ENCODE measurements around the gene SIAH1.

Gene SIAH1

GRCh38 chr16:48392407-48392806 lies 7.2 kb upstream of the SIAH1 start:
- peak; percentile 21 for DNase-seq (ENCODE audit: low spot score)
- Histone ChIP-seq H3K27ac (no peak overlapping the region), H3K4me3 (no peak overlapping the region)
- TF ChIP-seq CTCF (IDR thresholded peaks at IDR 0.05): no peak

- Histone ChIP-seq H3K27ac (peak overlapping the region; percentile 98 to 100), H3K4me3 (peak overlapping the region; percentile 94)
- no peak for TF ChIP-seq CTCF (IDR thresholded peaks at IDR 0.05)
- DNase-seq (ENCODE audit: low spot score): peak; percentile 91
These were observed 1.5 kb upstream of the SIAH1 start for GRCh38 chr16:48386559-48387312.

- no peak for TF ChIP-seq CTCF (IDR thresholded peaks at IDR 0.05)
- Histone ChIP-seq H3K27ac (peak overlapping the region; percentile 98 to 100), H3K4me3 (peak overlapping the region; percentile 94)
- no peak for DNase-seq (ENCODE audit: low spot score)
These were observed 527 bp downstream of the SIAH1 start for GRCh38 chr16:48384520-48385252.

GRCh38 chr16:48383877-48384519 lies 1.2 kb downstream of the SIAH1 start:
- peak overlapping the region; percentile 94 for H3K4me3 ChIP-seq
- no peak for DNase-seq (ENCODE audit: low spot score)
- peak overlapping the region; percentile 98 to 100 for H3K27ac ChIP-seq
- TF ChIP-seq CTCF (IDR thresholded peaks at IDR 0.05): no peak

GRCh38 chr16:48383009-48383876 lies 2.0 kb downstream of the SIAH1 start:
- DNase-seq (ENCODE audit: low spot score): no peak
- Histone ChIP-seq H3K4me3 (peak overlapping the region; percentile 94), H3K27ac (peak overlapping the region; percentile 98 to 100)
- TF ChIP-seq CTCF (IDR thresholded peaks at IDR 0.05): no peak

GRCh38 chr16:48382131-48382530 lies 3.1 kb downstream of the SIAH1 start:
- Histone ChIP-seq H3K4me3 (no peak overlapping the region), H3K27ac (no peak overlapping the region)

More at GRCh38 chr16:48382131-48382530, 3.1 kb downstream of the SIAH1 start:
- TF ChIP-seq CTCF (IDR thresholded peaks at IDR 0.05): no peak
- no peak for DNase-seq (ENCODE audit: low spot score)

Data from coronary artery (tissue), 2 donors.